ENCODE data around the gene SCP2D1. TPM values are rescaled to one million over a fixed set of nuclear protein-coding genes. Genes with fewer than 3 reads are reported as not detected.

SCP2D1 gene
- total and polyA plus RNA-seq, 2 donors (not counting 3 experiments of a cell fraction or from before 2014, with no cell fraction given): not detected

DNA sequence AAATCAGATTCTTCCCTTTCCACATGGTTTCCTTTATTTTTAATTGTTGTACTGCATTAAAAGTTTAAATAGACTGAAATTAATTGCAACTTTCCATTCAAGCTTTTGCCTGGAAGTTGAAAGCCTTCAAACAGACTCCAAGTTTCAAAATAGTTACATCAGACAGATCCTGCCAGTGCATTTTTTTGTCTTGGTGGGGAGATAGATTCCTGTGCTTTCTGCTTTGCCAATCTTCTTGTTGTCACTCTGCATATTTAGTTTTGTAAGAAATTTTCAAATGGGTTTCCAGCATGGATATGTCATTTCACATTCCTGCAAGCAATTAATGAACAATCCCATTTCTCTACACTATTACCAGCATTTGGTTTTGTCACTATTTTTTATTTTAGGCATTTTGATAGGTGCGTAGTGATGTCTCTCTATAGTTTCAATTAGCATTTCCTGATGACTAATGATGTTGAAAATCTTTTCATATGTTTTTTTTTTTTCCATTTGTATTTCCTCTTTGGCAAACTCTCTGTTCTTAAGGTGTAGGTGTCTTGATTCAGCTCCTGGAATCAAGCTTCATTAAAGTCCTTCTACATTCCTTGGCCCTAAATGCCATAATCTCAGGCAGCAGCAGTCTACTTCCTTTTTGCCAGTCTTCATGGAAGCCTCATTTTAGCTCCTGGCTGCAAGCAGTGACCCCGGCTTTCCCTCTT lies 40.5 kb downstream of the SCP2D1 start:
- no TSS peak for BruUV-seq (replicated peaks)

DNA sequence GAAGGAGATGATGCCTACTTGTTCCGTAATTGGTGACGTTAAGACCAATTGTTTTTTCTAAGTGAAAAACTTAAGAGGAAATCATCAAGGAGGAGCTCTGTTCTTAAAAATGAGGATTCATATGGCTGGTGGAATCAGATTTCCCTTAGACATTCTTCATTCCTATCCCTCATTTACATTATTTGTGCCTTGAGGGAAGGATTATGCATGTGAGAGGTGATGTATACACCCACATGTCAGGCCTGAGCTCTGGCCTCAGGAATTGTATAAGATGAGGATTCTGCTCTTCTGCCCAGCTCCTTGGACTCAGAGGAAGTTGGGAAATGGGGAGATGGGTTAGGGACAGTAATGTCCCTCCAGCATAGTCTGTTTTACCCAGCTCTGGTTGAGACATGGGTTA lies 42.3 kb downstream of the SCP2D1 start:
- CTCF ChIA-PET: no interaction called here

More for the DNA sequence above, 40.5 kb downstream of the SCP2D1 start:
- H2AFZ ChIP-seq (ENCODE audit: low read depth, low read length): no peak overlapping the region
- DNase-seq (ENCODE audit: low read depth, low spot score) (no peak), FAIRE-seq (no peak)
- ChIA-PET POLR2A (no interaction called here), CTCF (no interaction called here)
- no peaks in the 10 kb centered on the region for H3K27me3 ChIP-seq (ENCODE audit: control insufficient read depth in 2 of 2, insufficient read depth in 2 of 2, low read length in 2 of 2)
- no peaks in the 10 kb centered on the region for H4K20me1 ChIP-seq (replicated peaks; ENCODE audit: control insufficient read depth, extremely low read depth, insufficient read depth, low read length)
- no peaks in the 10 kb centered on the region for H3K79me2 ChIP-seq (ENCODE audit: control insufficient read depth, insufficient read depth, low read length)
- intact Hi-C loops (cut with micrococcal nuclease): no loop called here
- no peak for TF ChIP-seq MYC (IDR thresholded peaks at IDR 0.05; ENCODE audit: low read depth, low read length)
- no peak for TF ChIP-seq GATA2 (IDR thresholded peaks at IDR 0.05; ENCODE audit: insufficient read depth, insufficient read length, low read depth, low read length)
- no peak for TF ChIP-seq FOS (IDR thresholded peaks at IDR 0.05; ENCODE audit: borderline replicate concordance, insufficient read depth, low read length)
- TF ChIP-seq EZH2 (IDR thresholded peaks at IDR 0.05; ENCODE audit: borderline replicate concordance, low read depth, low read length, severe bottlenecking): no peak
- TF ChIP-seq, protein P1, sequence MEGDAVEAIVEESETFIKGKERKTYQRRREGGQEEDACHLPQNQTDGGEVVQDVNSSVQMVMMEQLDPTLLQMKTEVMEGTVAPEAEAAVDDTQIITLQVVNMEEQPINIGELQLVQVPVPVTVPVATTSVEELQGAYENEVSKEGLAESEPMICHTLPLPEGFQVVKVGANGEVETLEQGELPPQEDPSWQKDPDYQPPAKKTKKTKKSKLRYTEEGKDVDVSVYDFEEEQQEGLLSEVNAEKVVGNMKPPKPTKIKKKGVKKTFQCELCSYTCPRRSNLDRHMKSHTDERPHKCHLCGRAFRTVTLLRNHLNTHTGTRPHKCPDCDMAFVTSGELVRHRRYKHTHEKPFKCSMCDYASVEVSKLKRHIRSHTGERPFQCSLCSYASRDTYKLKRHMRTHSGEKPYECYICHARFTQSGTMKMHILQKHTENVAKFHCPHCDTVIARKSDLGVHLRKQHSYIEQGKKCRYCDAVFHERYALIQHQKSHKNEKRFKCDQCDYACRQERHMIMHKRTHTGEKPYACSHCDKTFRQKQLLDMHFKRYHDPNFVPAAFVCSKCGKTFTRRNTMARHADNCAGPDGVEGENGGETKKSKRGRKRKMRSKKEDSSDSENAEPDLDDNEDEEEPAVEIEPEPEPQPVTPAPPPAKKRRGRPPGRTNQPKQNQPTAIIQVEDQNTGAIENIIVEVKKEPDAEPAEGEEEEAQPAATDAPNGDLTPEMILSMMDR (IDR thresholded peaks at IDR 0.05; ENCODE audit: extremely low read depth in 1 of 2, insufficient read depth in 1 of 2, low read depth in 1 of 2, low read length in 2 of 2): no peak
- no peak overlapping the region for H3K4me3 ChIP-seq (replicated peaks in 1 of 3; ENCODE audit: insufficient read depth in 1 of 3, low read depth in 1 of 3, low read length in 3 of 3)
- no peak overlapping the region for H3K4me2 ChIP-seq (ENCODE audit: insufficient read depth, low read length)
- no peak overlapping the region for H3K27ac ChIP-seq (ENCODE audit: insufficient read depth, low read depth, low read length)
- dilution Hi-C loops (cut with MboI; ENCODE audit: extremely low pct_ligation_motif_present, low sequenced_read_pairs): no loop called here
- no peak overlapping the region for H3K9ac ChIP-seq (replicated peaks; ENCODE audit: extremely low read depth, insufficient read depth, low read length)
- no peaks in the 10 kb centered on the region for H3K36me3 ChIP-seq (ENCODE audit: control insufficient read depth in 2 of 2, extremely low read depth in 1 of 2, insufficient read depth in 2 of 2, low read length in 2 of 2)
- H3K4me1 ChIP-seq (ENCODE audit: control insufficient read depth, extremely low read depth, insufficient read depth, low read length): no peaks in the 10 kb centered on the region
- no peaks in the 10 kb centered on the region for H3K9me1 ChIP-seq (replicated peaks; ENCODE audit: control insufficient read depth, extremely low read depth, insufficient read depth, low read length)
- H3K9me3 ChIP-seq (replicated peaks; ENCODE audit: control insufficient read depth, insufficient read depth, low read length): no peaks in the 10 kb centered on the region

More for the DNA sequence above, 42.3 kb downstream of the SCP2D1 start:
- H3K9me3 ChIP-seq (replicated peaks; ENCODE audit: control insufficient read depth, insufficient read depth, low read length): no peaks in the 10 kb centered on the region
- DNase-seq (ENCODE audit: low read depth, low spot score) (no peak), FAIRE-seq (no peak)
- H3K27ac ChIP-seq (ENCODE audit: insufficient read depth, low read depth, low read length): no peak overlapping the region
- no peaks in the 10 kb centered on the region for H3K36me3 ChIP-seq (ENCODE audit: control insufficient read depth in 2 of 2, extremely low read depth in 1 of 2, insufficient read depth in 2 of 2, low read length in 2 of 2)
- H3K4me1 ChIP-seq (ENCODE audit: control insufficient read depth, extremely low read depth, insufficient read depth, low read length): no peaks in the 10 kb centered on the region
- no peaks in the 10 kb centered on the region for H4K20me1 ChIP-seq (replicated peaks; ENCODE audit: control insufficient read depth, extremely low read depth, insufficient read depth, low read length)
- H3K4me3 ChIP-seq (replicated peaks in 1 of 3; ENCODE audit: insufficient read depth in 1 of 3, low read depth in 1 of 3, low read length in 3 of 3): no peak overlapping the region
- intact Hi-C loops (cut with micrococcal nuclease) (no loop called here), dilution Hi-C loops (cut with MboI; ENCODE audit: extremely low pct_ligation_motif_present, low sequenced_read_pairs) (no loop called here)
- no peaks in the 10 kb centered on the region for H3K9me1 ChIP-seq (replicated peaks; ENCODE audit: control insufficient read depth, extremely low read depth, insufficient read depth, low read length)
- H2AFZ ChIP-seq (ENCODE audit: low read depth, low read length): no peak overlapping the region
- no TSS peak for BruUV-seq (replicated peaks)
- POLR2A ChIA-PET: no interaction called here
- no peaks in the 10 kb centered on the region for H3K27me3 ChIP-seq (ENCODE audit: control insufficient read depth in 2 of 2, insufficient read depth in 2 of 2, low read length in 2 of 2)
- H3K9ac ChIP-seq (replicated peaks; ENCODE audit: extremely low read depth, insufficient read depth, low read length): no peak overlapping the region
- no peak for TF ChIP-seq POLR2A (IDR thresholded peaks at IDR 0.05; ENCODE audit: low read depth, low read length)
- TF ChIP-seq, protein P2, sequence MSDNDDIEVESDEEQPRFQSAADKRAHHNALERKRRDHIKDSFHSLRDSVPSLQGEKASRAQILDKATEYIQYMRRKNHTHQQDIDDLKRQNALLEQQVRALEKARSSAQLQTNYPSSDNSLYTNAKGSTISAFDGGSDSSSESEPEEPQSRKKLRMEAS (IDR thresholded peaks at IDR 0.05; ENCODE audit: insufficient read depth, insufficient read length): no peak
- TF ChIP-seq EZH2 (IDR thresholded peaks at IDR 0.05; ENCODE audit: borderline replicate concordance, low read depth, low read length, severe bottlenecking): no peak
- TF ChIP-seq, protein P1 (IDR thresholded peaks at IDR 0.05; ENCODE audit: extremely low read depth in 1 of 2, insufficient read depth in 1 of 2, low read depth in 1 of 2, low read length in 2 of 2): no peak
- no peak for TF ChIP-seq JUN (IDR thresholded peaks at IDR 0.05; ENCODE audit: borderline replicate concordance, insufficient read depth, insufficient read length, low read depth)
- no peak overlapping the region for H3K4me2 ChIP-seq (ENCODE audit: insufficient read depth, low read length)
- no peaks in the 10 kb centered on the region for H3K79me2 ChIP-seq (ENCODE audit: control insufficient read depth, insufficient read depth, low read length)
